IPS DF 6.9 (cell line): ENCODE results near the gene PBRM1.

Source experiments
- DNase-seq: peaks from one replicate; pipeline ENCODE4 v3.0.0-alpha.2; 2013; ENCODE audit warnings: low read depth, low spot score
- H3K27ac ChIP-seq: one replicate; pipeline ENCODE4 v1.5.1; 2013; ENCODE audit warnings: low read length, control low read depth
- H3K27me3 ChIP-seq: 2 replicates; pipeline ENCODE4 v1.6.1; 2013; ENCODE audit warnings: mild to moderate bottlenecking, low read length; ENCODE audit not compliant: control insufficient read depth, insufficient read depth
- H3K36me3 ChIP-seq: 2 replicates; pipeline ENCODE4 v1.6.1; 2013; ENCODE audit warnings: low read length; ENCODE audit not compliant: control insufficient read depth, insufficient read depth
- H3K4me1 ChIP-seq: 2 replicates; pipeline ENCODE4 v1.6.1; 2013; ENCODE audit warnings: low read length; ENCODE audit not compliant: control insufficient read depth, insufficient read depth
- H3K4me3 ChIP-seq: 2 replicates; pipeline ENCODE4 v1.5.1; 2013; ENCODE audit warnings: mild to moderate bottlenecking, low read length
- H3K9me3 ChIP-seq: 2 replicates; pipeline ENCODE4 v1.6.1; 2013; ENCODE audit warnings: low read length, inconsistent platforms; ENCODE audit not compliant: control insufficient read depth, insufficient read depth
- WGBS: extraction: QIAGEN DNeasy Blood & Tissue Kit; methylation state at CpG from one replicate; pipeline ENCODE4 v1.1.7; 2013; ENCODE audit warnings: mixed read lengths, missing lambda C conversion rate; ENCODE audit not compliant: insufficient read length, insufficient coverage; 5-methylcytosine and 5-hydroxymethylcytosine counted together

Gene PBRM1

GRCh38 chr3:52623234-52623792 is 62.4 kb downstream of the PBRM1 start:
- Histone ChIP-seq H3K9me3 (no peaks in the 10 kb centered on the region), H3K4me3 (no peak overlapping the region), H3K4me1 (no peaks in the 10 kb centered on the region), H3K27me3 (no peaks in the 10 kb centered on the region), H3K36me3 (no peaks in the 10 kb centered on the region), H3K27ac (no peak overlapping the region)
- no CpG with 5 or more reads among the region's 2 CpGs for WGBS
- no peak for DNase-seq

DNA sequence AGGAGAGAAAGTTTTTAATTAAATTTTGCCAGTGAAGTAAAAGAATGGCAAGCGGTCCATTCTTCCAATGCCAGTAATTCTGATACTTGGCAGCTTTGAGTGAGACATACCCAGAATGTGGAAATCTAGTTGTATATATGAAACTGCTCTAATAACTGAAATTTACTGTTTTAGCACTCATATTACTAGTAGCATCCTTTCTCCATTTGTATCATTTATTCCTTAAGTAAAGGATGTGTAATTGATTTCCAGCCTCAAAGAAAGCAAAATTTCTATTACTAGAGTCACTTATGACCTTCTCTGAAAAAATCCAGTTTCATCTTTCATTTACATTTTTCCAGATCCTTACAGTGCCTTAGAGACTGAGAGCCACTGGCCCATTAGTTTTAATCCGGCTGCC is 65.1 kb downstream of the PBRM1 start:
- Histone ChIP-seq H3K36me3 (peaks cover 2% of the 10 kb centered on the region; the same call in 1 of the 2 replicates), H3K4me3 (no peak overlapping the region), H3K4me1 (no peaks in the 10 kb centered on the region), H3K27ac (no peak overlapping the region), H3K27me3 (no peaks in the 10 kb centered on the region), H3K9me3 (no peaks in the 10 kb centered on the region)
- no CpG with 5 or more reads among the region's 2 CpGs for WGBS
- no peak for DNase-seq

- no peaks in the 10 kb centered on the region for H3K9me3 ChIP-seq
- no peaks in the 10 kb centered on the region for H3K4me1 ChIP-seq
- no peaks in the 10 kb centered on the region for H3K27me3 ChIP-seq
- no peak overlapping the region for H3K27ac ChIP-seq
- no peak overlapping the region for H3K4me3 ChIP-seq
- H3K36me3 ChIP-seq, result peaks cover 2% of the 10 kb centered on the region; the same call in 1 of the 2 replicates
- no peak for DNase-seq
Observed at GRCh38 chr3:52615166-52615565, 70.5 kb downstream of the PBRM1 start.

- Histone ChIP-seq H3K36me3 (peaks cover 2% of the 10 kb centered on the region; the same call in 1 of the 2 replicates), H3K4me1 (no peaks in the 10 kb centered on the region), H3K4me3 (no peak overlapping the region), H3K27me3 (no peaks in the 10 kb centered on the region), H3K27ac (no peak overlapping the region), H3K9me3 (no peaks in the 10 kb centered on the region)
- no peak for DNase-seq
- WGBS, result 100% methylated on average over 1 of the region's 3 CpGs
Observed at GRCh38 chr3:52614689-52615088, 71.0 kb downstream of the PBRM1 start.

GRCh38 chr3:52609316-52609815 is 76.3 kb downstream of the PBRM1 start:
- H3K4me3 ChIP-seq, result no peak overlapping the region
- H3K27ac ChIP-seq, result no peak overlapping the region
- no peaks in the 10 kb centered on the region for H3K9me3 ChIP-seq
- H3K27me3 ChIP-seq, result no peaks in the 10 kb centered on the region
- H3K36me3 ChIP-seq, result peaks cover 3% of the 10 kb centered on the region; the same call in 1 of the 2 replicates
- DNase-seq, result no peak
- no CpG with 5 or more reads among the region's 8 CpGs for WGBS
- no peaks in the 10 kb centered on the region for H3K4me1 ChIP-seq

- DNase-seq, result no peak
- Histone ChIP-seq H3K36me3 (peaks cover 3% of the 10 kb centered on the region; the same call in 1 of the 2 replicates), H3K9me3 (no peaks in the 10 kb centered on the region), H3K27ac (no peak overlapping the region), H3K4me1 (no peaks in the 10 kb centered on the region), H3K4me3 (no peak overlapping the region), H3K27me3 (no peaks in the 10 kb centered on the region)
- no CpG with 5 or more reads among the region's 2 CpGs for WGBS
Observed at GRCh38 chr3:52608337-52608736, 77.4 kb downstream of the PBRM1 start.

GRCh38 chr3:52606373-52607085 is 79.2 kb downstream of the PBRM1 start:
- Histone ChIP-seq H3K36me3 (peaks cover 4% of the 10 kb centered on the region; the same call in 1 of the 2 replicates), H3K4me1 (no peaks in the 10 kb centered on the region), H3K9me3 (no peaks in the 10 kb centered on the region), H3K27ac (no peak overlapping the region), H3K27me3 (no peaks in the 10 kb centered on the region), H3K4me3 (no peak overlapping the region)
- no CpG with 5 or more reads among the region's 5 CpGs for WGBS
- no peak for DNase-seq

GRCh38 chr3:52600258-52600657 is 85.5 kb downstream of the PBRM1 start:
- Histone ChIP-seq H3K27me3 (no peaks in the 10 kb centered on the region), H3K4me1 (no peaks in the 10 kb centered on the region), H3K4me3 (no peak overlapping the region), H3K9me3 (no peaks in the 10 kb centered on the region), H3K36me3 (peaks cover 2% of the 10 kb centered on the region; the same call in 1 of the 2 replicates), H3K27ac (no peak overlapping the region)
- DNase-seq, result no peak

- Histone ChIP-seq H3K27ac (no peak overlapping the region), H3K27me3 (no peaks in the 10 kb centered on the region), H3K4me1 (no peaks in the 10 kb centered on the region), H3K4me3 (no peak overlapping the region), H3K36me3 (peaks cover 2% of the 10 kb centered on the region; the same call in 1 of the 2 replicates), H3K9me3 (no peaks in the 10 kb centered on the region)
- DNase-seq, result no peak
- WGBS, result no CpG with 5 or more reads among the region's 4 CpGs
Observed at GRCh38 chr3:52596658-52597265, 89.0 kb downstream of the PBRM1 start.

DNA sequence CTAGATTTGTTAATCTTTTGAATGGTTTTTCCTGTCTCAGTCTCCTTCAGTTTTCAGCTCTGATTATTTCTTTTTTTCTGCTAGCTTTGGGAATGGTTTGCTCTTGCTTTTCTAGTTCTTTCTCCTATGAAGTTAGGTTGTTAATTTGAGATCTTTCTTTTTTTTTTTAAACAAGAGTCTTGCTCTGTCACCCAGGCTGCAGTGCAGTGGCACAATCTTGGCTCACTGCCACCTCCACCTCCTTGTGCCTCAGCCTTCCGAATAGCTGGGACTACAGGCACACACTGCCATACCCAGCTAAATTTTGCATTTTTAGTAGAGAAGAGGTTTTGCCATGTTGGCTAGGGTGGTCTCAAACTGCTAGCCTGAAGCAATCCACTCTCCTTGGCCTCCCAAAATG is 92.6 kb downstream of the PBRM1 start:
- no peak for DNase-seq
- no peaks in the 10 kb centered on the region for H3K36me3 ChIP-seq
- H3K9me3 ChIP-seq, result no peaks in the 10 kb centered on the region
- H3K4me1 ChIP-seq, result no peaks in the 10 kb centered on the region
- H3K27me3 ChIP-seq, result no peaks in the 10 kb centered on the region
- WGBS, result no CpG with 5 or more reads among the region's 1 CpG
- H3K27ac ChIP-seq, result no peak overlapping the region
- no peak overlapping the region for H3K4me3 ChIP-seq
